Endothelial cell of umbilical vein (primary cell): ENCODE measurements around the gene RCAN1. TPM values are rescaled to one million over a fixed set of nuclear protein-coding genes. Genes with fewer than 3 reads are reported as not detected.

Experiments used
- BruUV-seq: library from RNA; stranded (reverse); fragments of 400-500 nt; replicated peaks from 2 replicates; lab custom pipeline; 2021; lab: Mats Ljungman, UMichigan
- CTCF ChIA-PET: fragments of 300-600, 350-600 bp; sonication (Branson Sonifier 250); formaldehyde crosslinking; loops from one replicate; lab custom pipeline; 2021; ENCODE audit warnings: antibody characterized with exemption, inconsistent platforms; lab: Charles Lee
- POLR2A ChIA-PET: fragments of 300-600, 350-600 bp; sonication (Branson Sonifier 250); formaldehyde crosslinking; loops from one replicate; lab custom pipeline; 2021; ENCODE audit warnings: antibody characterized with exemption, inconsistent platforms; lab: Charles Lee
- DNase-seq: peaks from one replicate; pipeline ENCODE4 v3.0.0-alpha.2; 2011; ENCODE audit warnings: low read depth, low spot score
- FAIRE-seq: peaks from 2 replicates; lab custom pipeline; 2011; peaks lifted over from hg19 to GRCh38; lab: Jason Lieb, UNC
- H2AFZ ChIP-seq: 2 replicates; pipeline ENCODE4 v1.6.0; 2012; ENCODE audit warnings: low read depth, low read length, control low read depth, inconsistent platforms
- H3K27ac ChIP-seq: 2 replicates; pipeline ENCODE4 v1.5.1; 2011; ENCODE audit warnings: low read depth, mild to moderate bottlenecking, control low read depth, low read length, moderate library complexity; ENCODE audit not compliant: insufficient read depth
- H3K27me3 ChIP-seq, 2 experiments: 2 replicates each; pipeline versions ENCODE4 v1.6.0 to v1.6.1; 2011; ENCODE audit warnings: low read length in 2 of 2, mixed read lengths in 1 of 2; ENCODE audit not compliant: control insufficient read depth in 2 of 2, insufficient read depth in 2 of 2
- H3K36me3 ChIP-seq, 2 experiments: 2 replicates in 1 of 2; 3 replicates in 1 of 2; pipeline ENCODE4 v1.5.1; 2011; ENCODE audit warnings: low read length in 2 of 2, mild to moderate bottlenecking in 1 of 2, moderate library complexity in 1 of 2; ENCODE audit not compliant: control insufficient read depth in 2 of 2, insufficient read depth in 2 of 2; ENCODE audit errors: extremely low read depth in 1 of 2
- H3K4me1 ChIP-seq: 3 replicates; pipeline ENCODE4 v1.5.1; 2011; ENCODE audit warnings: mild to moderate bottlenecking, low read length; ENCODE audit not compliant: control insufficient read depth, insufficient read depth; ENCODE audit errors: extremely low read depth
- H3K4me2 ChIP-seq: 2 replicates; pipeline ENCODE4 v1.6.1; 2011; ENCODE audit warnings: low read length, control low read depth, mixed read lengths; ENCODE audit not compliant: insufficient read depth
- H3K4me3 ChIP-seq, 3 experiments: fragments of 200-600 bp in 1 of 3; sonication (generic), shearing (Covaris generic) in 1 of 3; replicated peaks in 1 of 3; 2 replicates each; pipeline ENCODE4 v1.5.1; 2011 to 2016; ENCODE audit warnings: control low read depth in 3 of 3, low read length in 3 of 3, mild to moderate bottlenecking in 2 of 3, inconsistent platforms in 1 of 3, low read depth in 1 of 3, moderate library complexity in 1 of 3; ENCODE audit not compliant: insufficient read depth in 1 of 3
- H3K79me2 ChIP-seq: 2 replicates; pipeline ENCODE4 v1.6.0; 2012; ENCODE audit warnings: low read length, inconsistent platforms; ENCODE audit not compliant: control insufficient read depth, insufficient read depth
- H3K9ac ChIP-seq: replicated peaks from 2 replicates; pipeline ENCODE3; 2011; ENCODE audit warnings: low read length, control low read depth; ENCODE audit not compliant: insufficient read depth; ENCODE audit errors: extremely low read depth
- H3K9me1 ChIP-seq: replicated peaks from 3 replicates; pipeline ENCODE4 v1.6.0; 2011; ENCODE audit warnings: mild to moderate bottlenecking, low read length; ENCODE audit not compliant: control insufficient read depth, insufficient read depth; ENCODE audit errors: extremely low read depth
- H3K9me3 ChIP-seq: replicated peaks from 2 replicates; pipeline ENCODE4 v1.5.1; 2012; ENCODE audit warnings: low read length, inconsistent platforms; ENCODE audit not compliant: control insufficient read depth, insufficient read depth
- H4K20me1 ChIP-seq: replicated peaks from 2 replicates; pipeline ENCODE3; 2011; ENCODE audit warnings: mild to moderate bottlenecking, low read length; ENCODE audit not compliant: control insufficient read depth, insufficient read depth; ENCODE audit errors: extremely low read depth
- EZH2 ChIP-seq: IDR thresholded peaks from 2 replicates; pipeline ENCODE4 v1.6.1; 2012; ENCODE audit warnings: borderline replicate concordance, low read depth, mild to moderate bottlenecking, moderate library complexity, low read length, inconsistent platforms; ENCODE audit not compliant: severe bottlenecking
- FOS ChIP-seq: IDR thresholded peaks from 2 replicates; pipeline ENCODE4 v1.6.1; 2011; ENCODE audit warnings: mild to moderate bottlenecking, low read length, moderate library complexity, borderline replicate concordance; ENCODE audit not compliant: insufficient read depth
- GATA2 ChIP-seq: IDR thresholded peaks from 2 replicates; pipeline ENCODE4 v1.7.0; 2011; ENCODE audit warnings: low read depth, mild to moderate bottlenecking, moderate library complexity, mixed read lengths, low read length; ENCODE audit not compliant: insufficient read length, insufficient read depth
- JUN ChIP-seq: IDR thresholded peaks from 2 replicates; pipeline ENCODE4 v1.6.1; 2011; ENCODE audit warnings: borderline replicate concordance, low read depth; ENCODE audit not compliant: insufficient read length, insufficient read depth
- MAX ChIP-seq: IDR thresholded peaks from 2 replicates; pipeline ENCODE4 v1.6.1; 2011; ENCODE audit not compliant: insufficient read depth, insufficient read length
- MYC ChIP-seq: IDR thresholded peaks from one replicate; pipeline ENCODE4 v1.6.1; 2011; ENCODE audit warnings: mild to moderate bottlenecking, low read depth, low read length
- POLR2A ChIP-seq: IDR thresholded peaks from 2 replicates; pipeline ENCODE4 v1.6.1; 2012; ENCODE audit warnings: low read depth, mild to moderate bottlenecking, control low read depth, low read length
- POLR2AphosphoS5 ChIP-seq: IDR thresholded peaks from 2 replicates; pipeline ENCODE4 v1.6.1; 2012; ENCODE audit warnings: low read depth, mild to moderate bottlenecking, control low read depth, low read length, moderate library complexity; ENCODE audit not compliant: insufficient read depth
- dilution Hi-C: fragments of 300-500 bp; cut with MboI; formaldehyde crosslinking; loops from one replicate; pipeline ENCODE4 v1.15.0; 2019; ENCODE audit warnings: low sequenced_read_pairs; ENCODE audit not compliant: extremely low pct_ligation_motif_present
- intact Hi-C: fragments of 100-400 bp; cut with micrococcal nuclease; formaldehyde crosslinking; loops from one replicate; pipeline ENCODE4 v1.10.0; 2022
- polyA plus RNA-seq, 4 experiments: library from polyadenylated mRNA; depleted of rRNA in 3 of 4; stranded (reverse) in 3 of 4; unstranded in 1 of 4; fragments of >200 nt; gene quantifications; 2 replicates each; pipeline versions ENCODE4 v1.2.1 to v1.2.3, GENCODE V29; 2011 to 2012; ENCODE audit warnings: missing spikeins in 1 of 4
- total RNA-seq: library from RNA; stranded (reverse); gene quantifications from 2 replicates; pipeline ENCODE4 v1.2.3, GENCODE V29; 2021
- TF ChIP-seq, protein P1 (sequence below), 2 donors: IDR thresholded peaks; 1 replicate in 1 of 2; 2 replicates in 1 of 2; pipeline ENCODE4 v1.5.1; 2011; ENCODE audit warnings: low read length in 2 of 2, mild to moderate bottlenecking in 2 of 2, moderate library complexity in 2 of 2, control low read depth in 1 of 2, inconsistent platforms in 1 of 2, low read depth in 1 of 2; ENCODE audit not compliant: insufficient read depth in 1 of 2; ENCODE audit errors: extremely low read depth in 1 of 2

RCAN1 gene
- total and polyA plus RNA-seq, 2 donors (not counting 3 experiments of a cell fraction or from before 2014, with no cell fraction given), result 9.7 to 16.5 TPM

GRCh38 chr21:34511181-34511580 lies 103.7 kb downstream of the RCAN1 start:
- Histone ChIP-seq H3K27ac (no peak overlapping the region), H3K9me3 (no peaks in the 10 kb centered on the region), H3K79me2 (no peaks in the 10 kb centered on the region), H3K4me3 (no peak overlapping the region), H2AFZ (no peak overlapping the region), H4K20me1 (no peaks in the 10 kb centered on the region), H3K9ac (no peak overlapping the region), H3K4me2 (no peak overlapping the region), H3K4me1 (no peaks in the 10 kb centered on the region), H3K27me3 (no peaks in the 10 kb centered on the region), H3K9me1 (no peaks in the 10 kb centered on the region), H3K36me3 (no peaks in the 10 kb centered on the region)
- ChIA-PET POLR2A (interaction anchor here (0.9 to 1.0 kb wide), 3 partner anchors 15 to 101 kb away, joined by 3 to 7 read pairs (median 4); no protein-coding TSS in a partner anchor), CTCF (interaction anchor here (0.6 to 10.6 kb wide), 31 partner anchors 9 to 152 kb away, joined by 3 to 394 read pairs (median 7); partner anchors contain the start of gene RCAN1)
- dilution Hi-C loops, result no loop called here
- DNase-seq (no peak), FAIRE-seq (no peak)
- intact Hi-C loops, result no loop called here
- BruUV-seq, result no TSS peak
- TF ChIP-seq MAX (no peak), GATA2 (no peak), JUN (no peak), MYC (no peak), POLR2AphosphoS5 (no peak), EZH2 (no peak), POLR2A (no peak), FOS (no peak)
- TF ChIP-seq, protein P1, sequence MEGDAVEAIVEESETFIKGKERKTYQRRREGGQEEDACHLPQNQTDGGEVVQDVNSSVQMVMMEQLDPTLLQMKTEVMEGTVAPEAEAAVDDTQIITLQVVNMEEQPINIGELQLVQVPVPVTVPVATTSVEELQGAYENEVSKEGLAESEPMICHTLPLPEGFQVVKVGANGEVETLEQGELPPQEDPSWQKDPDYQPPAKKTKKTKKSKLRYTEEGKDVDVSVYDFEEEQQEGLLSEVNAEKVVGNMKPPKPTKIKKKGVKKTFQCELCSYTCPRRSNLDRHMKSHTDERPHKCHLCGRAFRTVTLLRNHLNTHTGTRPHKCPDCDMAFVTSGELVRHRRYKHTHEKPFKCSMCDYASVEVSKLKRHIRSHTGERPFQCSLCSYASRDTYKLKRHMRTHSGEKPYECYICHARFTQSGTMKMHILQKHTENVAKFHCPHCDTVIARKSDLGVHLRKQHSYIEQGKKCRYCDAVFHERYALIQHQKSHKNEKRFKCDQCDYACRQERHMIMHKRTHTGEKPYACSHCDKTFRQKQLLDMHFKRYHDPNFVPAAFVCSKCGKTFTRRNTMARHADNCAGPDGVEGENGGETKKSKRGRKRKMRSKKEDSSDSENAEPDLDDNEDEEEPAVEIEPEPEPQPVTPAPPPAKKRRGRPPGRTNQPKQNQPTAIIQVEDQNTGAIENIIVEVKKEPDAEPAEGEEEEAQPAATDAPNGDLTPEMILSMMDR (IDR thresholded peaks at IDR 0.05; ENCODE audit: extremely low read depth in 1 of 2, insufficient read depth in 1 of 2, low read depth in 1 of 2, low read length in 2 of 2), result no peak
